PC-3 (cell line): ENCODE measurements around the gene TOP3A. TPM values are rescaled to one million over a fixed set of nuclear protein-coding genes. Genes with fewer than 3 reads are reported as not detected.

Experiments used
- ATAC-seq: fragments of 200-7000 bp; cut with Tn5 transposase; 2 replicates; pipeline ENCODE4 v1.9.1; 2020; ENCODE audit warnings: mild to moderate bottlenecking, moderate library complexity
- BruUV-seq: library from RNA; stranded (reverse); fragments of 400-500 nt; replicated peaks from 2 replicates; lab custom pipeline; 2021; lab: Mats Ljungman, UMichigan
- CTCF ChIA-PET: fragments of 300-600 bp; sonication (Branson Sonifier 250); formaldehyde crosslinking; loops from one replicate; lab custom pipeline; 2022; ENCODE audit warnings: antibody characterized with exemption; lab: Charles Lee
- POLR2A ChIA-PET: fragments of 300-600 bp; sonication (Branson Sonifier 250); formaldehyde crosslinking; loops from one replicate; lab custom pipeline; 2022; ENCODE audit warnings: antibody characterized with exemption; ENCODE audit not compliant: unreplicated experiment; lab: Charles Lee
- DNase-seq: peaks from one replicate; pipeline ENCODE4 v3.0.0-alpha.2; 2015
- H2AFZ ChIP-seq: fragments of 300-600 bp; sonication (generic); 2 replicates; pipeline ENCODE4 v1.6.0; 2016; ENCODE audit warnings: antibody characterized with exemption, low read length
- H3F3A ChIP-seq: fragments of 300-600 bp; sonication (generic); one replicate; pipeline ENCODE4 v1.6.0; 2017; ENCODE audit warnings: antibody characterized with exemption, low read length, control low read depth, mild to moderate bottlenecking; ENCODE audit not compliant: unreplicated experiment
- H3K27ac ChIP-seq: fragments of 300-600 bp; sonication (generic); 2 replicates; pipeline ENCODE4 v1.5.1; 2016; ENCODE audit warnings: mild to moderate bottlenecking, low read length
- H3K27me3 ChIP-seq: fragments of 300-600 bp; sonication (generic); 2 replicates; pipeline ENCODE4 v1.6.1; 2016; ENCODE audit warnings: low read length, mixed read lengths
- H3K36me3 ChIP-seq: fragments of 300-600 bp; sonication (generic); 2 replicates; pipeline ENCODE4 v1.6.1; 2016; ENCODE audit warnings: low read depth, mixed run types, low read length, mixed read lengths
- H3K4me1 ChIP-seq: fragments of 300-600 bp; sonication (generic); 2 replicates; pipeline ENCODE4 v1.5.1; 2016; ENCODE audit warnings: low read length; ENCODE audit not compliant: insufficient read depth
- H3K4me2 ChIP-seq: fragments of 300-600 bp; sonication (generic); 2 replicates; pipeline ENCODE4 v1.6.0; 2016; ENCODE audit warnings: low read length
- H3K4me3 ChIP-seq: fragments of 300-600 bp; sonication (generic); 2 replicates; pipeline ENCODE4 v1.5.1; 2016; ENCODE audit warnings: mild to moderate bottlenecking, low read length, mixed read lengths
- H3K79me2 ChIP-seq: fragments of 300-600 bp; sonication (generic); 2 replicates; pipeline ENCODE4 v1.6.1; 2017; ENCODE audit warnings: low read length, mixed read lengths
- H3K9ac ChIP-seq: fragments of 300-600 bp; sonication (generic); 2 replicates; pipeline ENCODE4 v1.6.0; 2016; ENCODE audit warnings: mild to moderate bottlenecking, low read length
- H3K9me2 ChIP-seq: fragments of 300-600 bp; sonication (generic); replicated peaks from 2 replicates; pipeline ENCODE4 v1.6.1; 2016; ENCODE audit warnings: mixed run types, low read length, mixed read lengths
- H3K9me3 ChIP-seq: fragments of 300-600 bp; sonication (generic); 2 replicates; pipeline ENCODE4 v1.6.1; 2016; ENCODE audit warnings: low read length, mixed read lengths
- H4K20me1 ChIP-seq: fragments of 300-600 bp; sonication (generic); 2 replicates; pipeline ENCODE4 v1.6.1; 2016; ENCODE audit warnings: low read length, mixed read lengths
- CTCF ChIP-seq: fragments of 300-600 bp; sonication (generic); conservative IDR thresholded peaks from 2 replicates; pipeline ENCODE4 v1.5.1; 2017; ENCODE audit warnings: antibody characterized with exemption, low read depth, mild to moderate bottlenecking, low read length
- EZH2 ChIP-seq: fragments of 300-600 bp; sonication (generic); IDR thresholded peaks from one replicate; pipeline ENCODE4 v1.6.1; 2017; ENCODE audit warnings: antibody characterized with exemption, mild to moderate bottlenecking, low read length; ENCODE audit not compliant: unreplicated experiment
- EZH2phosphoT487 ChIP-seq: fragments of 300-600 bp; sonication (generic); IDR thresholded peaks from 2 replicates; pipeline ENCODE4 v1.6.1; 2018; ENCODE audit warnings: mild to moderate bottlenecking, antibody characterized with exemption, low read length, borderline replicate concordance
- intact Hi-C: fragments of 100-400 bp; cut with micrococcal nuclease; formaldehyde crosslinking; loops from 2 replicates; pipeline ENCODE4 v1.9.0; 2023
- total RNA-seq: library from RNA; depleted of rRNA; stranded (reverse); fragments of >200 nt; gene quantifications from 2 replicates; pipeline ENCODE4 v1.2.3, GENCODE V29; 2014

TOP3A gene
- total RNA-seq, 1 experiment from 2014 or later, result 46.8 TPM

DNA sequence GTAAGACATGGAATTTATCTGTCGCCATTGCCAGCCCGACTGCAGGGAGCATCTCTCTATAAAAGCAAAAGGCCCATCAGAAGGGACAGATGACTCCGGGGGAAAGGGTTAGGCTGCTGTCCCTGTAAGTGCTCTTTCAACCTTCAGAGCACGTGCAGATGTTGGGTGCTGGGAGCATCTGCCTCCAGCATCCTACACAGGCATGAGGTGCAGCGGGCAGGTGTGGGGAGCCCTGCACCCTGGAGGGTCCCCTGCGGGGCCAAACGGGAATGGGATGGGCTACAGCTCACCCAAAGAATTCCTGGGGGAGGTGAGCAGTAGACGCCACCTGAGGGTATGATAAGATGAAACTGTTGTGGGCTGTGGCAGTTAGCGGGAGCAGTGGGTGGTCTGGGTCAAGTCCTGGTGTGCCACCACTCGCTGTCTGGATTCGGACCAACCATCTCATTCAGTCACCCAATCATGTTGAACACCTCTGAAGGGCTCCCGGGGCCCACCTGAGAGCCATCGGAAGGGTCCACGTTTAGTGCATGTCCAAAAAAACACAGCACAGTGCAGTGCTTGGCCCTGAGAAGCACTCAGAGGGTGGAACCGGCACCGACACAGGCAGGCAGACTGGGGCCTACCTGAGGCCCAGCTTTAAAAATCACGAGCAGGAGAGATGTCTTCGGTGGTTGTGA is 4.1 kb upstream of the TOP3A start:
- ATAC-seq (no peak), DNase-seq (no peak)
- peaks cover 74% of the 10 kb centered on the region for H3K79me2 ChIP-seq
- H3K9ac ChIP-seq, result no peak overlapping the region; the same call in 1 of the 2 replicates
- H3K4me3 ChIP-seq, result peak overlapping the region; percentile 97
- no peaks in the 10 kb centered on the region for H3F3A ChIP-seq
- H3K4me1 ChIP-seq, result peaks cover 49% of the 10 kb centered on the region
- H3K36me3 ChIP-seq, result peaks cover 14% of the 10 kb centered on the region; the same call in 1 of the 2 replicates
- no peak for TF ChIP-seq EZH2
- no peak for TF ChIP-seq EZH2phosphoT487
- no peak for TF ChIP-seq CTCF
- no peak overlapping the region for H2AFZ ChIP-seq
- no TSS peak for BruUV-seq
- peak overlapping the region; percentile 96 for H3K4me2 ChIP-seq
- no peaks in the 10 kb centered on the region for H3K9me3 ChIP-seq
- POLR2A ChIA-PET, result no interaction called here
- no peaks in the 10 kb centered on the region for H3K27me3 ChIP-seq
- H3K9me2 ChIP-seq, result no peaks in the 10 kb centered on the region
- peaks cover 11% of the 10 kb centered on the region; the same call in 1 of the 2 replicates for H4K20me1 ChIP-seq
- no peak overlapping the region for H3K27ac ChIP-seq
- intact Hi-C loops, result no loop called here
- CTCF ChIA-PET, result no interaction called here

- Histone ChIP-seq H3K4me3 (peak overlapping the region; percentile 97), H2AFZ (no peak overlapping the region), H3K4me1 (peaks cover 54% of the 10 kb centered on the region), H3K9me2 (no peaks in the 10 kb centered on the region), H3F3A (no peaks in the 10 kb centered on the region), H3K27ac (no peak overlapping the region), H3K79me2 (peaks cover 81% of the 10 kb centered on the region), H3K9me3 (no peaks in the 10 kb centered on the region), H3K4me2 (peak overlapping the region; percentile 96), H4K20me1 (peaks cover 11% of the 10 kb centered on the region; the same call in 1 of the 2 replicates), H3K27me3 (no peaks in the 10 kb centered on the region), H3K36me3 (peaks cover 10% of the 10 kb centered on the region; the same call in 1 of the 2 replicates), H3K9ac (no peak overlapping the region; the same call in 1 of the 2 replicates)
- TF ChIP-seq EZH2, result no peak
- no peak for TF ChIP-seq EZH2phosphoT487
- TF ChIP-seq CTCF, result no peak
- ChIA-PET CTCF (no interaction called here), POLR2A (no interaction called here)
- no peak for ATAC-seq
- intact Hi-C loops, result no loop called here
- no peak for DNase-seq
- no TSS peak for BruUV-seq
These were observed 3.3 kb upstream of the TOP3A start for GRCh38 chr17:18318117-18318516.

GRCh38 chr17:18315961-18316360 is 1.2 kb upstream of the TOP3A start:
- H3K79me2 ChIP-seq, result peaks cover 92% of the 10 kb centered on the region
- H3K27ac ChIP-seq, result no peak overlapping the region; the same call in 1 of the 2 replicates
- no peaks in the 10 kb centered on the region for H3K9me3 ChIP-seq
- TF ChIP-seq CTCF (no peak), EZH2 (no peak), EZH2phosphoT487 (no peak)
- DNase-seq (no peak), ATAC-seq (no peak)
- H2AFZ ChIP-seq, result 0 out of 2 replicates have a peak overlapping the region, but pooled peaks have one; percentile 90
- ChIA-PET POLR2A (no interaction called here), CTCF (no interaction called here)
- H3K9me2 ChIP-seq, result no peaks in the 10 kb centered on the region
- H3K4me1 ChIP-seq, result peaks cover 65% of the 10 kb centered on the region
- intact Hi-C loops, result no loop called here
- peak overlapping the region; percentile 92 for H3K9ac ChIP-seq
- no TSS peak for BruUV-seq
- peak overlapping the region; percentile 97 for H3K4me3 ChIP-seq
- H3K27me3 ChIP-seq, result no peaks in the 10 kb centered on the region
- peaks cover 20% of the 10 kb centered on the region; the same call in 1 of the 2 replicates for H3K36me3 ChIP-seq
- peak overlapping the region; percentile 96 for H3K4me2 ChIP-seq
- no peaks in the 10 kb centered on the region for H3F3A ChIP-seq
- peaks cover 11% of the 10 kb centered on the region; the same call in 1 of the 2 replicates for H4K20me1 ChIP-seq
